Activated CD8-positive, alpha-beta T cell treated with anti-CD3 and anti-CD28 coated beads, Interleukin-2, amount 10 ng/mL, durations not matched to agents 7 days and 5 days (primary cell): Measurements from ENCODE around the gene MLIP. TPM values are rescaled to one million over a fixed set of nuclear protein-coding genes. Genes with fewer than 3 reads are reported as not detected.

ENCODE experiments used
- ATAC-seq: fragments of 150-1000 bp; cut with Tn5 transposase; one replicate; pipeline ENCODE4 v1.10.0; 2021; ENCODE audit warnings: moderate library complexity
- CTCF ChIA-PET: fragments of 350-600 bp; sonication (Branson Sonifier 250); formaldehyde crosslinking; loops from one replicate; lab custom pipeline; 2021; ENCODE audit warnings: antibody characterized with exemption; lab: Charles Lee
- POLR2A ChIA-PET: fragments of 350-600 bp; sonication (Branson Sonifier 250); formaldehyde crosslinking; loops from one replicate; lab custom pipeline; 2021; ENCODE audit warnings: antibody characterized with exemption; lab: Charles Lee
- DNase-seq: peaks from one replicate; pipeline ENCODE4 v3.0.0-alpha.2; 2020
- H3K27ac Mint-ChIP-seq: one replicate; pipeline ENCODE4 v1.8.0; 2021; ENCODE audit warnings: mild to moderate bottlenecking, mixed read lengths
- H3K27me3 Mint-ChIP-seq: one replicate; pipeline ENCODE4 v1.8.0; 2021; ENCODE audit warnings: low read depth, mixed read lengths
- H3K36me3 Mint-ChIP-seq: one replicate; pipeline ENCODE4 v1.8.0; 2021; ENCODE audit warnings: low read depth, mixed read lengths
- H3K4me1 Mint-ChIP-seq: one replicate; pipeline ENCODE4 v1.8.0; 2021; ENCODE audit warnings: low read depth, mixed read lengths
- H3K4me3 Mint-ChIP-seq: one replicate; pipeline ENCODE4 v1.8.0; 2021; ENCODE audit warnings: mild to moderate bottlenecking, mixed read lengths
- H3K9me3 Mint-ChIP-seq: one replicate; pipeline ENCODE4 v1.8.0; 2022; ENCODE audit warnings: mixed read lengths; ENCODE audit not compliant: insufficient read depth
- total RNA-seq, 2 experiments: library from RNA; stranded (reverse); gene quantifications; one replicate each; pipeline ENCODE4 v1.2.3, GENCODE V29; 2021

MLIP gene
- total RNA-seq, 2 experiments from 2014 or later: not detected

DNA sequence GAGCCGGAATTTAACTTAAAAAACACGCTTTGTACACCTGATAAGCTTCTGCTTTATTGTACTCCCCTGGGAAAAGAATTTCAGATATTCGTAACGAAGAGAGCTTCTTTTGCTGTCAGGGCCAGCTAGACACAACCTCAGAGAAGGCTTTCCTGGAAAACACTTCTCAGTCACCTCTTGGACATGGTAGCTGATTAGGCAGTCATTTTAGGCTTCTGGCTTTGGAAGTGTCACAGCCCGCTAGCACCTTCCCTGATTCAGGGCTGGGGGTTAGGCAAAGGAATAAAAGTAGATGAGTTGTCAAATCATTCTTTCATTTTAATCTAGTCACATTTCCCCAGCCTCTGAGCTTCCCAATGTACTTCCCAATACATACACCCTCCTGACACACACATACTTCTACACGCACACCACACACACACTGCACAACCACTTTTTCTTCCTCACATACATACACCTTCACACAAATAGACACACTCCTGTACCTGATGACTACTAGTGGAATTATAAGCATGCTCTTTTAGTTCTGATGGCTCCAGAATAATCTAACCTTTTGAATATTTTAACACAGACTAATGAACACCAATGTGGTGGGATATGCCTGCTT, 162.1 kb downstream of the MLIP start:
- Mint-ChIP-seq H3K27ac (no peak overlapping the region), H3K27me3 (no peaks in the 10 kb centered on the region), H3K9me3 (no peaks in the 10 kb centered on the region), H3K4me1 (no peaks in the 10 kb centered on the region), H3K4me3 (no peak overlapping the region), H3K36me3 (no peaks in the 10 kb centered on the region)
- ATAC-seq: no peak
- no peak for DNase-seq
- ChIA-PET POLR2A (no interaction called here), CTCF (no interaction called here)

DNA sequence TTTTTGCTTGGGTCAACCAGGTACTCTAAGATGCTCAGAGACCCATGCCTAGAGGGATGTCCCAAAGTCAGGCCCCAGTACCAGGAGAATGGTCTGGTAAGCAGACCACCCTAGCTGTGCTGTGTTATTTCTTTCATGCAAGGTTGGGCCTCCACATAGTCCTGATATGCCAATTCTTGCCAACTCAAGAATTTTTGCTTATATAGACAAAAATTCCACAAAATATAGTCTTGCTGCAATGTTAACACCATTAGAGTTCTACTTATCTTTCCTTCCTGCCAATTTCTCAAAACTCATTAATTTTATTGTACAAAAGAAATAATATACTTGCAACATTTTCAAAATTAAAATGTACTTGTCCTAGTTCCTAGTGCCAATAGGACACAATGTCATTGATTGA, 163.1 kb downstream of the MLIP start:
- no peaks in the 10 kb centered on the region for H3K36me3 Mint-ChIP-seq
- no peaks in the 10 kb centered on the region for H3K27me3 Mint-ChIP-seq
- ATAC-seq: no peak
- H3K27ac Mint-ChIP-seq: no peak overlapping the region
- no peak for DNase-seq
- H3K4me3 Mint-ChIP-seq: no peak overlapping the region
- H3K4me1 Mint-ChIP-seq: no peaks in the 10 kb centered on the region
- CTCF ChIA-PET: no interaction called here
- H3K9me3 Mint-ChIP-seq: no peaks in the 10 kb centered on the region
- POLR2A ChIA-PET: no interaction called here

DNA sequence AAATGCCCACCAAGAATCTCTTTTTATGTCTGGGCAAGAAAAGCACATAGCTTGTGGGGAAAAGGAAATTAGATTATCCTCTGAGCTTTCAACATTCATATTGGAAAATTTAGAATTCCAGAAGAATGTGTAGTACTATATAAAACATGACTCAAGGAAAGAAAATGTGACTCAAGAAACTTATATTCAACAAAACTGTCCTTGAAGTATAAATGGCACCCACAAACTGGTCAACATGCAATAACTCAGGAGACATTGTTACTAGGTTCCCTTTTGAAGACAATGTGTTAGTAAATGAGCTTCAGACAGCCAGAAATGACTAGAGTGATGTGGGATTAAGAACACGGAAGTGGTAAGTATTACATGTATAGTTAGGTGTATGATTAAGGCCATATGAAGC, 170.9 kb downstream of the MLIP start:
- DNase-seq: no peak
- Mint-ChIP-seq H3K4me3 (no peak overlapping the region), H3K9me3 (no peaks in the 10 kb centered on the region), H3K4me1 (no peaks in the 10 kb centered on the region), H3K27me3 (no peaks in the 10 kb centered on the region), H3K27ac (no peak overlapping the region), H3K36me3 (no peaks in the 10 kb centered on the region)
- CTCF ChIA-PET: no interaction called here
- POLR2A ChIA-PET: no interaction called here
- ATAC-seq: no peak

DNA sequence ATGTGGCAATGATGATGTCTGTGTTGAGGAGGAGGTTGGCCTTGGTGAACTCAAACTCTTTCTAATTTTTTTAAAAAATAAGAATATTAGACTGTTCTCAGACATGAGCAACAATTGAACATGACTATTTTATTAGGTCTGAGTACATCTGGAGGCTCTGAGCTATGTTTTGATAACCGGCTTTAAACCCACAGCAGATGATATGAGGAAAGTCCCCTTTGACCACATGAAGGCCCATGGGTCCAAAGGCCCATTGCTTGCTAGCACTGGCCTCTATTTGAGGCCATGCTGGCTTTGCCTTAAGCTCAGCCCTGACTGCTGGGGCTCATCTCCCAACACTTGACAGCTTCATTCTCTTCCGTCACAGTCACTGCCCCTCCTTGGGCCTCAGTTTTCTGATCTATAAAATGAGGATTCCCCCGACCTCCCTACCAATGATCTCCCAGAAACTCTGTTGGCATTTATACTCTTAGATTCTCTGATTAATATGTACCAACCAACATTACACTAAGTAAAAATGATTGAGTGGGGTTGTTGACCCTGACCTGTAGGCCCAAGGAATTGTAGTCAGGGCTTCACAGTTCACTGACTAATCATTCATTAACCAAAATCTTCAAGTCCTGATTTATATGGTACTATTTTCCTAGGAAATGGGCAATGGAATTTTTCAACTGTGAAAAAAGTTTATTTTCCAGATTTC, 173.1 kb downstream of the MLIP start:
- no peaks in the 10 kb centered on the region for H3K4me1 Mint-ChIP-seq
- H3K9me3 Mint-ChIP-seq: no peaks in the 10 kb centered on the region
- POLR2A ChIA-PET: interaction anchor here (0.5 kb wide), 1 partner anchor 148 kb away, joined by 3 read pairs; no protein-coding TSS in a partner anchor
- H3K36me3 Mint-ChIP-seq: no peaks in the 10 kb centered on the region
- H3K27ac Mint-ChIP-seq: no peak overlapping the region
- no peak for ATAC-seq
- H3K4me3 Mint-ChIP-seq: no peak overlapping the region
- H3K27me3 Mint-ChIP-seq: no peaks in the 10 kb centered on the region
- DNase-seq: no peak
- CTCF ChIA-PET: no interaction called here

DNA sequence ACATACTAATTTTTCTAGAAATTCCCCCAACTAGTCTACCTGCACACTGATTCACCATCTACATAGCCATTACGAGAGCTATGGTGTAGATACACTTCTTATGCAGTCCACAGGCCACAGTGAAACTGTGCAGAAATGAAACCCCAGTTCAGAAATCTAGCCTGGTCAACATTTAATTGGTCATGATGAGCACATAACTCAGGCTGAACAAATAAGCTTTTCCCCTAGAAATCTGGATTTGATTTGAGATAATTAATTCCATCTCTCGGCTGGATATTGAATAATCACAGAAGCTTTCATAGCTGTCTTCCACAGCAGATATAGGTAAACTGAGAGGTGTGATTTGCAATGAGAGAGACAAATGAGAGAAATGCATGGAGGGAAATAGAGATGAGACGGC, 174.4 kb downstream of the MLIP start:
- POLR2A ChIA-PET: no interaction called here
- H3K27ac Mint-ChIP-seq: no peak overlapping the region
- H3K9me3 Mint-ChIP-seq: no peaks in the 10 kb centered on the region
- no peaks in the 10 kb centered on the region for H3K36me3 Mint-ChIP-seq
- no peaks in the 10 kb centered on the region for H3K4me1 Mint-ChIP-seq
- CTCF ChIA-PET: no interaction called here
- no peak overlapping the region for H3K4me3 Mint-ChIP-seq
- DNase-seq: no peak
- no peaks in the 10 kb centered on the region for H3K27me3 Mint-ChIP-seq
- no peak for ATAC-seq

DNA sequence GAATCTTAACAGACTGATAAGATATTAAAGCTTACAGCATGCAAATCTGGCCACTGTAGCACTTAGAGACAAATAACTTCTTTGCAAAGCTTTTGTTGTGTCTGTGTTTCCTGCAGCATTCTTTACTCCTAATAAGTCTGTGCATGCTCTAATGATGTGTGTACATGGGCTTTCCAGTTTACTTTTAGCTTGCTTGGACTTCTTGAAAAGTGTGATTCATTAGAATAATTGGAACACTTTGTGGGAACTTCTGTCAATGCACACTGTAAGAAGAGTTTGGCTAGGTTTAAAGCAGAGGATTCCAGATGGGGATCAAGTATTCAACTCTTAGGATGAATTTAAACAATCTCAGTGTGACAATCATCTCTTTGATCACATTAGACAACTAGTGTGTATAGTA, 174.9 kb downstream of the MLIP start:
- no peak for ATAC-seq
- H3K4me1 Mint-ChIP-seq: no peaks in the 10 kb centered on the region
- no peaks in the 10 kb centered on the region for H3K9me3 Mint-ChIP-seq
- H3K4me3 Mint-ChIP-seq: no peak overlapping the region
- no peak for DNase-seq
- ChIA-PET POLR2A (no interaction called here), CTCF (no interaction called here)
- no peaks in the 10 kb centered on the region for H3K36me3 Mint-ChIP-seq
- H3K27ac Mint-ChIP-seq: no peak overlapping the region
- H3K27me3 Mint-ChIP-seq: no peaks in the 10 kb centered on the region

DNA sequence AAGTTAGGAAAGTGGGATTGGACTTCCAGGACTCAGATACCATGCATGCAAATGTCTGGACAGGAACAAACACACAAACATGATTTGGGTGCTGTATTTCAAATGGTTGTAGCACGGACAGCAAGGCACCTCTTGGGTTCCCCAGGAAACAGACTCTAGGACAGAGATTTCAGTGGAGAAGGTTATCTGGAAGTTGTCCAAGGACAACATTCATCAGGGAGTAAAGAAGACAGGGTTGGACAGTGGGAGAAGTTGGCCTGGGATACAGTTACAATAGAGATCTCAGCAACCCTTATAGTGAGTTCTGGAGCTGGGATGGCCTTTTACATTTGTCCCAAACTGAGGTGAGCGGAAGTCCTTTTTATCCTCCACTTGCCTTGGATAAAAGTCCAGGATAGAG, 177.2 kb downstream of the MLIP start:
- DNase-seq (no peak), ATAC-seq (no peak)
- no peaks in the 10 kb centered on the region for H3K27me3 Mint-ChIP-seq
- POLR2A ChIA-PET: no interaction called here
- no peaks in the 10 kb centered on the region for H3K4me1 Mint-ChIP-seq
- no peaks in the 10 kb centered on the region for H3K36me3 Mint-ChIP-seq
- H3K9me3 Mint-ChIP-seq: no peaks in the 10 kb centered on the region
- no peak overlapping the region for H3K4me3 Mint-ChIP-seq
- no peak overlapping the region for H3K27ac Mint-ChIP-seq
- CTCF ChIA-PET: no interaction called here

DNA sequence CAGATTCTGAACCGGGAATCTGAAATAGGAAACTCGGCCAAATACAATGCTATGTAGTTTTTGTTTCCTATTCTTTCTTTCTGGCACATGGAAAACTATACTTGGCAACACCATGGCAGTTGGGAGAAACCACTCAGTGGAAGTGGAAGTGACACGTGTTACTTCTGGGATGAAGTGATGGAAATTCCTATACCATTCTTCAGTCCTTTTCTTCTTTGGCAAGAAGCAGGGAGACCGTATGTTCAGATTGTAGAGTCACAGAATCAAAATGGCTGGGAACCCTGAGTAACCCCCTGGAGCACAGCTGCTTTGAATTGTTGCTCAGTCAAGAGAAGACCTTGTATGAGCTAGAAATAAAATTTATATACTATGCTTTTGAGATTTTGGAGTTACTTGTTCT, 178.2 kb downstream of the MLIP start:
- DNase-seq (no peak), ATAC-seq (no peak)
- H3K27ac Mint-ChIP-seq: no peak overlapping the region
- H3K4me1 Mint-ChIP-seq: no peaks in the 10 kb centered on the region
- POLR2A ChIA-PET: no interaction called here
- no peaks in the 10 kb centered on the region for H3K9me3 Mint-ChIP-seq
- CTCF ChIA-PET: no interaction called here
- H3K36me3 Mint-ChIP-seq: no peaks in the 10 kb centered on the region
- H3K27me3 Mint-ChIP-seq: no peaks in the 10 kb centered on the region
- H3K4me3 Mint-ChIP-seq: no peak overlapping the region

DNA sequence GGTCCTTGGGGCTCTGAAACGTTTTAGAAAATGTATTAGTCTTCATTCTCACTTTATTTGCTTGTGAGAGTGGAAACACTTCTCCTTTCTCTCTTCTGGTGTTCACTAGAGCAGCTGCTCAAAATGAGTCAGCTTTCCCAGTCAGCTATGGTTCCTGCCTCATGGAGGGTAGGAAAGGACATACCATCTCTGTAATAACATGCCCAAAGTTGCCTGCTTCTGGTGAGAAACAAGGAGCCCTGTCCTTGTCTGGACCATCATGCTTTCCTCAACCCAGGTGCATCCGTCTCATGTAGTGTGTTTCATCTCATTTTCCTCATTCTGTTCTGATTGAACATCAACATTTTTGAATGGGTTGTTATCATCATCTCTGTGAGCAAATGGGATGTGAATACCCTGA, 179.9 kb downstream of the MLIP start:
- no peak for DNase-seq
- no peak overlapping the region for H3K27ac Mint-ChIP-seq

DNA sequence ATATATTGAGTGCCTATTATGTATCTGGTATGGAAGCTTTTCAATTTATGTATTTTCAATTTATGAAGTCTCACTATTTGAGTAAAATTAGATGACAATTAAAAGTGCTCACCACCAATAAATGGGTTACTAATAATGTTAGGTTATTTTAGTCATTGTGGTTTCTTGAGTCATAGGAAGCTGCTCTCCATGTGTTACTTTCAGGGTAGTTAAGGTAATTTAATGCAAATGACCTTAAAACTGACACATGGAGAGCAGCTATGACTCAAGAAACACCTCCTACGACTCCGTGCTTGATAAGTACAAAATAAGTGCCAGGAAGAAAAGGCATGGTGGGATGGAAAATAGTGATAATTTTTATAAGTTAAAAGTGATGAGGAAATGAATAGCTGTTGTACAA, 180.5 kb downstream of the MLIP start:
- Mint-ChIP-seq H3K36me3 (no peaks in the 10 kb centered on the region), H3K4me1 (no peaks in the 10 kb centered on the region), H3K9me3 (no peaks in the 10 kb centered on the region), H3K27ac (no peak overlapping the region), H3K4me3 (no peak overlapping the region), H3K27me3 (no peaks in the 10 kb centered on the region)
- CTCF ChIA-PET: no interaction called here
- POLR2A ChIA-PET: no interaction called here
- DNase-seq: no peak
- ATAC-seq: no peak

More for the DNA sequence above, 179.9 kb downstream of the MLIP start:
- no peaks in the 10 kb centered on the region for H3K27me3 Mint-ChIP-seq
- no peaks in the 10 kb centered on the region for H3K36me3 Mint-ChIP-seq
- no peak overlapping the region for H3K4me3 Mint-ChIP-seq
- H3K4me1 Mint-ChIP-seq: no peaks in the 10 kb centered on the region
- no peaks in the 10 kb centered on the region for H3K9me3 Mint-ChIP-seq
- ChIA-PET POLR2A (no interaction called here), CTCF (no interaction called here)
- ATAC-seq: no peak

DNA sequence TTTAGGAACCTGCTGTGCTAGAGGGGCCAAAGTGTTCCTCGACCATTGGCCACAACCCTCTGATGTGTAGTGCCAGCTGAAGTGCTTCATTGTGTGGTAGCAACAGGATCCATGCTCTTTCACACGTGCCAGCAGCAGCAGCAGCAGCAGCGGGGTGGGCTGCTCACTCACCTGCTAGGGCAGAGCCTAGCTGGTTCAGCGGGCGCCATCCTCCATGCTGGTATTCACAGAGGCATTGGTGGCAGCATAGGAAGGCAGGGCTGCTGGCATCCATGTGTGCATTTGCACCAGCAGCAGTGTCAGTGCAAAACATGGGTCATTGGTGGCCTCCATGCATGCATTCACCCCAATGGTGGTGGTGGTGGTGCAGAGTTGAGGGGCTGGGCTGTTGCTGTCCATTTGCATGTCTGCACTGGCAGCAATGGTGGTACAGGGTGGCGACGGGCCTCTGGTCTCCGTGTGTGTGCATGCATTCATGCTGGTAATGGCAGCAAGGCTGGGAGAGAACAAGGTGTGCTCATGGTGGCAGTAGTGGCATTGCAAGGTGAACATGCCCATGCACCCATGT, 183.8 kb downstream of the MLIP start:
- Mint-ChIP-seq H3K27me3 (no peaks in the 10 kb centered on the region), H3K27ac (no peak overlapping the region), H3K4me3 (no peak overlapping the region), H3K9me3 (peaks cover 1% of the 10 kb centered on the region), H3K4me1 (no peaks in the 10 kb centered on the region), H3K36me3 (no peaks in the 10 kb centered on the region)
- no peak for DNase-seq
- ATAC-seq: no peak
- CTCF ChIA-PET: no interaction called here
- POLR2A ChIA-PET: no interaction called here

DNA sequence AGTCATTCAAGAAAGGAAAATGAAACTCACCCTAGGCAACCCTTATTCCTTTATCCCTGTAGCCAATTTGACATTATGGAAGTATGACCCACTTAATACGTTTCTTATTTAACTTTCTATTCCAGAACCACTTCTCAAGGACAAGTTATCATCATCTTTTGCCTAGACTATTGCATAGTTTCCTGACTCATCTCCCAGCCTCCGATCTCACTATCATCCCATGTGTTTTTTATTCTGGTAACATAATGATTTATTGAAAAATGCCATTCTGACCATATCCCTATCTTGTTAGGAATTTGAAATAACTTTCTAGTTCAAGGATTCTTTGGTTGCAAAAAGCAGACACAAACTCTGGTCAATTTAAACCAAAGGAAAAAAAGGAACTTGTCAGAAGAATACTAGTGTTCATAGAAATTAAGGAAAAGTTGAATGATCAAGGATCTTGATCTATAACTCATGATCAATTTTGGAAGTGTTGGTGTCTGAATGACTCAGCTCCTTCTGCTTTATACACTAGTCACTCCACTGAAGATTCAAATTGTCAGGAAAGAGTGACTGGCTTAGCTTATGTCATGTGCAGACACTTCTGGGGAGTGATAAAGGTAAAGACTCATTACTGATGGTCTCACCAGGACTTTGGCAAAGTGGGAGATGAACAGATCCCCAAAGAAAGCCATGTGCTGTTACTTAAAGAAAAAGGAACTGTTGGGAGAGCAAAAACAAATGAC, 188.5 kb downstream of the MLIP start:
- Mint-ChIP-seq H3K4me3 (no peak overlapping the region), H3K4me1 (no peaks in the 10 kb centered on the region), H3K9me3 (peaks cover 4% of the 10 kb centered on the region), H3K27me3 (no peaks in the 10 kb centered on the region), H3K36me3 (no peaks in the 10 kb centered on the region), H3K27ac (no peak overlapping the region)
- ATAC-seq (no peak), DNase-seq (no peak)
- ChIA-PET POLR2A (no interaction called here), CTCF (no interaction called here)
